WTC11 (cell line): ENCODE data around the gene GCC2. TPM values are rescaled to one million over a fixed set of nuclear protein-coding genes. Genes with fewer than 3 reads are reported as not detected.

Source experiments
- ATAC-seq: fragments of 200-7000 bp; cut with Tn5 transposase; 2 replicates; pipeline ENCODE4 v1.10.0; 2021; ENCODE audit warnings: mild to moderate bottlenecking, moderate library complexity
- CTCF ChIA-PET: fragments of 300-600 bp; sonication (Branson Sonifier 250); formaldehyde crosslinking; loops from one replicate; lab custom pipeline; 2021; ENCODE audit warnings: antibody characterized with exemption; lab: Charles Lee
- POLR2A ChIA-PET: fragments of 350-600 bp; sonication (Branson Sonifier 250); formaldehyde crosslinking; loops from one replicate; lab custom pipeline; 2021; ENCODE audit warnings: antibody characterized with exemption; lab: Charles Lee
- DNase-seq: peaks from one replicate; pipeline ENCODE4 v3.0.0; 2021; ENCODE audit warnings: low spot score
- H3K27ac Mint-ChIP-seq: 2 replicates; pipeline ENCODE4 v1.8.0; 2021; ENCODE audit warnings: mixed read lengths
- H3K27me3 Mint-ChIP-seq: 2 replicates; pipeline ENCODE4 v1.8.0; 2021; ENCODE audit warnings: low read depth, mild to moderate bottlenecking, moderate library complexity, mixed read lengths
- H3K36me3 Mint-ChIP-seq: 2 replicates; pipeline ENCODE4 v1.8.0; 2021; ENCODE audit warnings: mixed read lengths
- H3K4me1 Mint-ChIP-seq: 2 replicates; pipeline ENCODE4 v1.8.0; 2022; ENCODE audit warnings: mixed read lengths
- H3K4me3 Mint-ChIP-seq: 2 replicates; pipeline ENCODE4 v1.8.0; 2021; ENCODE audit warnings: mild to moderate bottlenecking, moderate library complexity, mixed read lengths
- H3K9me3 Mint-ChIP-seq: 2 replicates; pipeline ENCODE4 v1.8.0; 2021; ENCODE audit warnings: mixed read lengths
- CDX4 ChIP-seq: fragments of 250-450 bp; sonication (Bioruptor Pico); IDR thresholded peaks from 2 replicates; pipeline ENCODE4 v1.9.0; 2021; ENCODE audit warnings: moderate library complexity, mild to moderate bottlenecking, inconsistent platforms, borderline replicate concordance
- CREB1 ChIP-seq: sonication (generic); formaldehyde crosslinking; IDR thresholded peaks from 2 replicates; pipeline ENCODE4 v1.8.0; 2023; ENCODE audit warnings: mild to moderate bottlenecking, missing genetic modification reagents
- CREM ChIP-seq: sonication (generic); formaldehyde crosslinking; IDR thresholded peaks from 2 replicates; pipeline ENCODE4 v1.8.1; 2022; ENCODE audit warnings: mild to moderate bottlenecking, missing genetic modification reagents, moderate library complexity
- ELF4 ChIP-seq: sonication (generic); formaldehyde crosslinking; IDR thresholded peaks from 2 replicates; pipeline ENCODE4 v1.8.1; 2022; ENCODE audit warnings: low read depth, mild to moderate bottlenecking, moderate library complexity, missing genetic modification reagents
- ERG ChIP-seq: fragments of 250-450 bp; sonication (Bioruptor Pico); IDR thresholded peaks from 2 replicates; pipeline ENCODE4 v1.8.0; 2021; ENCODE audit warnings: mild to moderate bottlenecking
- FOXK1 ChIP-seq: sonication (generic); formaldehyde crosslinking; IDR thresholded peaks from 2 replicates; pipeline ENCODE4 v1.8.0; 2022; ENCODE audit warnings: mild to moderate bottlenecking, moderate library complexity, missing genetic modification reagents
- FOXP1 ChIP-seq: sonication (generic); formaldehyde crosslinking; IDR thresholded peaks from 2 replicates; pipeline ENCODE4 v1.8.0; 2022; ENCODE audit warnings: missing genetic modification reagents, mild to moderate bottlenecking, moderate library complexity, borderline replicate concordance
- HMGXB4 ChIP-seq: sonication (generic); formaldehyde crosslinking; IDR thresholded peaks from 2 replicates; pipeline ENCODE4 v1.8.1; 2023; ENCODE audit warnings: mild to moderate bottlenecking, moderate library complexity, missing genetic modification reagents
- NR1H2 ChIP-seq: sonication (generic); formaldehyde crosslinking; IDR thresholded peaks from 2 replicates; pipeline ENCODE4 v1.9.0; 2021; ENCODE audit warnings: mild to moderate bottlenecking, moderate library complexity, missing genetic modification reagents
- RELA ChIP-seq: sonication (generic); formaldehyde crosslinking; IDR thresholded peaks from 2 replicates; pipeline ENCODE4 v1.8.1; 2022; ENCODE audit warnings: missing genetic modification reagents, mild to moderate bottlenecking, borderline replicate concordance
- SOX15 ChIP-seq: fragments of 250-450 bp; sonication (Bioruptor Pico); IDR thresholded peaks from 2 replicates; pipeline ENCODE4 v1.9.0; 2021; ENCODE audit warnings: mild to moderate bottlenecking
- USF2 ChIP-seq: sonication (generic); formaldehyde crosslinking; IDR thresholded peaks from 2 replicates; pipeline ENCODE4 v1.8.1; 2023; ENCODE audit warnings: mild to moderate bottlenecking, missing genetic modification reagents, moderate library complexity
- ZNF121 ChIP-seq: sonication (generic); formaldehyde crosslinking; IDR thresholded peaks from 2 replicates; pipeline ENCODE4 v1.8.0; 2023; ENCODE audit warnings: missing genetic modification reagents
- ZNF138 ChIP-seq: sonication (generic); formaldehyde crosslinking; conservative IDR thresholded peaks from 2 replicates; pipeline ENCODE4 v1.8.1; 2022; ENCODE audit warnings: mild to moderate bottlenecking, moderate library complexity, missing genetic modification reagents
- ZNF232 ChIP-seq: sonication (generic); formaldehyde crosslinking; IDR thresholded peaks from 2 replicates; pipeline ENCODE4 v1.8.0; 2022; ENCODE audit warnings: mild to moderate bottlenecking, missing genetic modification reagents
- ZNF263 ChIP-seq: sonication (generic); formaldehyde crosslinking; IDR thresholded peaks from 2 replicates; pipeline ENCODE4 v1.8.1; 2022; ENCODE audit warnings: low read depth, mild to moderate bottlenecking, moderate library complexity, missing genetic modification reagents
- ZNF281 ChIP-seq: sonication (generic); formaldehyde crosslinking; IDR thresholded peaks from 2 replicates; pipeline ENCODE4 v1.8.0; 2023; ENCODE audit warnings: mild to moderate bottlenecking, missing genetic modification reagents
- ZNF423 ChIP-seq: fragments of 250-450 bp; sonication (Bioruptor Pico); IDR thresholded peaks from 2 replicates; pipeline ENCODE4 v2.1.2; 2022; ENCODE audit warnings: mild to moderate bottlenecking, moderate library complexity
- total RNA-seq: library from RNA; stranded (reverse); gene quantifications from 3 replicates; pipeline ENCODE4 v1.2.3, GENCODE V29; 2021
- TF ChIP-seq, protein P1 (sequence below): sonication (generic); formaldehyde crosslinking; IDR thresholded peaks from 2 replicates; pipeline ENCODE4 v1.8.1; 2023; ENCODE audit warnings: mild to moderate bottlenecking, missing genetic modification reagents
- TF ChIP-seq, protein P2 (sequence below): sonication (generic); formaldehyde crosslinking; IDR thresholded peaks from 2 replicates; pipeline ENCODE4 v1.8.0; 2022; ENCODE audit warnings: mild to moderate bottlenecking, missing genetic modification reagents
- TF ChIP-seq, protein P3 (sequence below): sonication (generic); formaldehyde crosslinking; IDR thresholded peaks from 2 replicates; pipeline ENCODE4 v1.8.1; 2022; ENCODE audit warnings: mild to moderate bottlenecking, missing genetic modification reagents, moderate library complexity, borderline replicate concordance

GCC2 gene
- total RNA-seq, 1 experiment from 2014 or later: 66.5 TPM

GRCh38 chr2:108423502-108424251 is 25.3 kb upstream of the GCC2 start:
- DNase-seq: no peak
- ChIA-PET CTCF (interaction anchor here (0.5 kb wide), 1 partner anchor 935 kb away, joined by 4 read pairs; no protein-coding TSS in a partner anchor), POLR2A (no interaction called here)
- Mint-ChIP-seq H3K36me3 (no peaks in the 10 kb centered on the region), H3K4me3 (no peak overlapping the region), H3K4me1 (peaks cover 4% of the 10 kb centered on the region), H3K27me3 (no peaks in the 10 kb centered on the region), H3K27ac (peak overlapping the region; percentile 5; the same call in 1 of the 2 replicates), H3K9me3 (peaks cover under 1% of the 10 kb centered on the region; the same call in 1 of the 2 replicates)
- TF ChIP-seq ELF4 (CRISPR knock-in tag) (no peak), ERG (CRISPR knock-in tag) (no peak), ZNF121 (CRISPR knock-in tag) (no peak), HMGXB4 (no peak), RELA (CRISPR knock-in tag) (no peak), CREB1 (CRISPR knock-in tag) (no peak)
- no peak; the same call in 1 of the 2 replicates for ATAC-seq

GRCh38 chr2:108428286-108429009 is 20.6 kb upstream of the GCC2 start:
- no peak for DNase-seq
- no peak overlapping the region for H3K4me3 Mint-ChIP-seq
- H3K36me3 Mint-ChIP-seq: 0 out of 2 replicates have a peak, but pooled peaks cover 2% of the 10 kb centered on the region
- ChIA-PET CTCF (interaction anchor here (1.5 kb wide), 1 partner anchor 259 kb away, joined by 3 read pairs; no protein-coding TSS in a partner anchor), POLR2A (no interaction called here)
- H3K27ac Mint-ChIP-seq: no peak overlapping the region
- ATAC-seq: no peak
- peaks cover 37% of the 10 kb centered on the region for H3K9me3 Mint-ChIP-seq
- no peaks in the 10 kb centered on the region; the same call in 1 of the 2 replicates for H3K27me3 Mint-ChIP-seq
- H3K4me1 Mint-ChIP-seq: peaks cover 4% of the 10 kb centered on the region
- TF ChIP-seq USF2 (CRISPR knock-in tag) (no peak), ZNF281 (CRISPR knock-in tag) (no peak), ZNF423 (CRISPR knock-in tag) (no peak), NR1H2 (CRISPR knock-in tag) (no peak), FOXK1 (CRISPR knock-in tag) (no peak), CDX4 (CRISPR knock-in tag) (no peak), ZNF138 (no peak), ZNF263 (no peak), CREM (CRISPR knock-in tag) (no peak), SOX15 (no peak), FOXP1 (CRISPR knock-in tag) (no peak), ZNF232 (CRISPR knock-in tag) (no peak)
- TF ChIP-seq, protein P1, sequence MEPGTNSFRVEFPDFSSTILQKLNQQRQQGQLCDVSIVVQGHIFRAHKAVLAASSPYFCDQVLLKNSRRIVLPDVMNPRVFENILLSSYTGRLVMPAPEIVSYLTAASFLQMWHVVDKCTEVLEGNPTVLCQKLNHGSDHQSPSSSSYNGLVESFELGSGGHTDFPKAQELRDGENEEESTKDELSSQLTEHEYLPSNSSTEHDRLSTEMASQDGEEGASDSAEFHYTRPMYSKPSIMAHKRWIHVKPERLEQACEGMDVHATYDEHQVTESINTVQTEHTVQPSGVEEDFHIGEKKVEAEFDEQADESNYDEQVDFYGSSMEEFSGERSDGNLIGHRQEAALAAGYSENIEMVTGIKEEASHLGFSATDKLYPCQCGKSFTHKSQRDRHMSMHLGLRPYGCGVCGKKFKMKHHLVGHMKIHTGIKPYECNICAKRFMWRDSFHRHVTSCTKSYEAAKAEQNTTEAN (CRISPR knock-in tag): no peak
- TF ChIP-seq, protein P2, sequence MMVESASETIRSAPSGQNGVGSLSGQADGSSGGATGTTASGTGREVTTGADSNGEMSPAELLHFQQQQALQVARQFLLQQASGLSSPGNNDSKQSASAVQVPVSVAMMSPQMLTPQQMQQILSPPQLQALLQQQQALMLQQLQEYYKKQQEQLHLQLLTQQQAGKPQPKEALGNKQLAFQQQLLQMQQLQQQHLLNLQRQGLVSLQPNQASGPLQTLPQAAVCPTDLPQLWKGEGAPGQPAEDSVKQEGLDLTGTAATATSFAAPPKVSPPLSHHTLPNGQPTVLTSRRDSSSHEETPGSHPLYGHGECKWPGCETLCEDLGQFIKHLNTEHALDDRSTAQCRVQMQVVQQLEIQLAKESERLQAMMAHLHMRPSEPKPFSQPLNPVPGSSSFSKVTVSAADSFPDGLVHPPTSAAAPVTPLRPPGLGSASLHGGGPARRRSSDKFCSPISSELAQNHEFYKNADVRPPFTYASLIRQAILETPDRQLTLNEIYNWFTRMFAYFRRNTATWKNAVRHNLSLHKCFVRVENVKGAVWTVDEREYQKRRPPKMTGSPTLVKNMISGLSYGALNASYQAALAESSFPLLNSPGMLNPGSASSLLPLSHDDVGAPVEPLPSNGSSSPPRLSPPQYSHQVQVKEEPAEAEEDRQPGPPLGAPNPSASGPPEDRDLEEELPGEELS (CRISPR knock-in tag): no peak
- TF ChIP-seq, protein P3, sequence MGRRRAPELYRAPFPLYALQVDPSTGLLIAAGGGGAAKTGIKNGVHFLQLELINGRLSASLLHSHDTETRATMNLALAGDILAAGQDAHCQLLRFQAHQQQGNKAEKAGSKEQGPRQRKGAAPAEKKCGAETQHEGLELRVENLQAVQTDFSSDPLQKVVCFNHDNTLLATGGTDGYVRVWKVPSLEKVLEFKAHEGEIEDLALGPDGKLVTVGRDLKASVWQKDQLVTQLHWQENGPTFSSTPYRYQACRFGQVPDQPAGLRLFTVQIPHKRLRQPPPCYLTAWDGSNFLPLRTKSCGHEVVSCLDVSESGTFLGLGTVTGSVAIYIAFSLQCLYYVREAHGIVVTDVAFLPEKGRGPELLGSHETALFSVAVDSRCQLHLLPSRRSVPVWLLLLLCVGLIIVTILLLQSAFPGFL (CRISPR knock-in tag): no peak
